ENCODE results near the gene MAGI2. TPM values are rescaled to one million over a fixed set of nuclear protein-coding genes. Genes with fewer than 3 reads are reported as not detected.
"Not testable (repeated sequence)": the region's sequence is repeated elsewhere in the genome, so short reads cannot be mapped to it uniquely, and the experiment has no call there.

MAGI2 gene
- total RNA-seq, 1 donor from 2014 or later: 5.8 TPM

DNA sequence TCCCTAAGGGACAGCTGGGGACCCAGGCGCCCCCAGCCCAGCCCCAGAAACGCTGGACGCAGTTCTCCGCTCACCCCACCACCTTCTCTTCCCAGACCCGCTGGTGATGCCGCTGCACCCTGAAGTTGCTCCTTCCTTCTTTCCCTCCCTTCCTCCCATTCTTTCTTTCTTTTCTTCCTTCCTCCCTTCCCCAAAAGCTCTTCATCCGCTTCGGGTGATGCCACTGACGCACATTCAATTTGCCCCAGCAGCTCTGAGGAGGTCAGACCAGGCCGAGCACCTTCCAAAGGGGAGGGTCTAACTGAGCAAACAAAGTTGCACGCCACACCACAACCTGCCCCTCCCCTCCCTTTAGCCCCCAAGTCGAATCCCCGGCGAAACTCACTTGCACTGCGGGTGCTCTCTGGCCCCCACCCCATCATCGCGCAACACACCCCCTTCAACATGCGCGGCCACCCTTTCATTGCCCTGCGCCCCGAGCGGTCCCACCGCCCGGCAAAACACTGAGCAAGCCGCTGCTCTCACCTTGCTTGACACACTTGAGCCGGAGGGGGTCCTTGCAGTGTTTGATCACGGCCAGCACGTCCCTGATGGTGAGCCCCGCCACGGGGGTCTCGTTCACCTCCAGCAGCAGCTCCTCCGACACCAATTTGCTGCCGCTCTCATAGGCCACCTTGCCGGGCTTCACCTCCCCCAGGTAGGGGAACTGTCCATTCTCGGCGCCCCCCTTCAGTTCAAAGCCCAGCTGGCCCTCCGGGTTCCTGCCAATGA is 787 bp downstream of the MAGI2 start:
- Mint-ChIP-seq H3K36me3 (ENCODE audit: low read depth) (peaks cover 1% of the 10 kb centered on the region), H3K27me3 (ENCODE audit: low read depth) (no peaks in the 10 kb centered on the region), H3K9me3 (ENCODE audit: low read depth) (no peaks in the 10 kb centered on the region), H3K27ac (ENCODE audit: unreplicated experiment) (peak overlapping the region; percentile 97), H3K4me1 (ENCODE audit: low read depth) (peaks cover 34% of the 10 kb centered on the region), H3K4me3 (ENCODE audit: unreplicated experiment) (peak overlapping the region; percentile 96)
- TF ChIP-seq, protein P1, sequence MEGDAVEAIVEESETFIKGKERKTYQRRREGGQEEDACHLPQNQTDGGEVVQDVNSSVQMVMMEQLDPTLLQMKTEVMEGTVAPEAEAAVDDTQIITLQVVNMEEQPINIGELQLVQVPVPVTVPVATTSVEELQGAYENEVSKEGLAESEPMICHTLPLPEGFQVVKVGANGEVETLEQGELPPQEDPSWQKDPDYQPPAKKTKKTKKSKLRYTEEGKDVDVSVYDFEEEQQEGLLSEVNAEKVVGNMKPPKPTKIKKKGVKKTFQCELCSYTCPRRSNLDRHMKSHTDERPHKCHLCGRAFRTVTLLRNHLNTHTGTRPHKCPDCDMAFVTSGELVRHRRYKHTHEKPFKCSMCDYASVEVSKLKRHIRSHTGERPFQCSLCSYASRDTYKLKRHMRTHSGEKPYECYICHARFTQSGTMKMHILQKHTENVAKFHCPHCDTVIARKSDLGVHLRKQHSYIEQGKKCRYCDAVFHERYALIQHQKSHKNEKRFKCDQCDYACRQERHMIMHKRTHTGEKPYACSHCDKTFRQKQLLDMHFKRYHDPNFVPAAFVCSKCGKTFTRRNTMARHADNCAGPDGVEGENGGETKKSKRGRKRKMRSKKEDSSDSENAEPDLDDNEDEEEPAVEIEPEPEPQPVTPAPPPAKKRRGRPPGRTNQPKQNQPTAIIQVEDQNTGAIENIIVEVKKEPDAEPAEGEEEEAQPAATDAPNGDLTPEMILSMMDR (IDR thresholded peaks at IDR 0.05): no peak
- DNase-seq (ENCODE audit: low spot score): peak; percentile 90

DNA sequence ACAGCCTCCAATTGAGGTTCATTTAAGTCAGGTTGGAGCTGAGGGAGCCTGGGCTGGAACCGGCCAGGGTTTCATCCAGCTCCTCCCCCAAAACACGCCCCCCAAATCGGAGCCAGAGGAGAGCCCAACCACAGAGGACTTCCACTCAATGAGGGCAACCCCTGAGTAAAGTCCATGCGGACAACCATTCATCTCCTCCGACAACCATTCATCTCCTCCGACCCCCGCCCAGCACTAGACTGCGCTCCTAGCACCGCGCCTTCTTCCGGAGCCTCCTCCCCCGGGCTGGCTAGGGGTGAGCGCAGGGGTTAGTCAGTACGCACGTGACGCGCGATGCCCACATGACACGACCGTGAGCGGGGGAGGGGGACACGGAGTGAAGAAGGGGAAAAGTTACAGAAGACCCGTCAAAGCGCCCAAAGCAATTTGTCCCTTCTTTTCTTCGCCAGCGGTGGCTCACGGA is 1.4 kb downstream of the MAGI2 start:
- TF ChIP-seq, protein P1 (IDR thresholded peaks at IDR 0.05): no peak
- peaks cover 28% of the 10 kb centered on the region for H3K4me1 Mint-ChIP-seq (ENCODE audit: low read depth)
- H3K27ac Mint-ChIP-seq (ENCODE audit: unreplicated experiment): peak overlapping the region; percentile 97
- H3K4me3 Mint-ChIP-seq (ENCODE audit: unreplicated experiment): peak overlapping the region; percentile 96
- DNase-seq (ENCODE audit: low spot score): peak; percentile 96
- no peaks in the 10 kb centered on the region for H3K9me3 Mint-ChIP-seq (ENCODE audit: low read depth)
- no peaks in the 10 kb centered on the region for H3K27me3 Mint-ChIP-seq (ENCODE audit: low read depth)
- no peaks in the 10 kb centered on the region for H3K36me3 Mint-ChIP-seq (ENCODE audit: low read depth)

DNA sequence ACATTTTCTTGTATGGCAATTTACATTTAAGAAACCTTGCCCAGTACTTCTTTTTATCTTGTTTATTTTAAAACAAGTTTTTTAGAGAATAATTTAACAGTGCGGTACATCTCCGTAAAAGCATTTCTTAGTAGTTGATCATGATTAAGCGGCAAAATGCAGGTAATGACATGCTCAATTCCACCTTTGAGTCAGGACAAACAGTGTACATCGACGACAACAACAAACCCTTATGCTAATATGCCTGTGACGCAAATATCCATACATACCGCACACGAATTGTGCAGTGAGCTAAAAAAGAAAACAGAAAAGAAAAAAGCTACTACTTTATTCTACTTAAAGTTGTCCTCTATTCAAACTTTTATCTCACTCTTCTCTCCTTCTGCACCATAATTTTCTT is 1.9 kb downstream of the MAGI2 start:
- no peaks in the 10 kb centered on the region for H3K27me3 Mint-ChIP-seq (ENCODE audit: low read depth)
- no peaks in the 10 kb centered on the region for H3K9me3 Mint-ChIP-seq (ENCODE audit: low read depth)
- DNase-seq (ENCODE audit: low spot score): no peak
- TF ChIP-seq, protein P1 (IDR thresholded peaks at IDR 0.05): no peak
- H3K27ac Mint-ChIP-seq (ENCODE audit: unreplicated experiment): peak overlapping the region; percentile 97
- H3K4me3 Mint-ChIP-seq (ENCODE audit: unreplicated experiment): peak overlapping the region; percentile 96
- H3K4me1 Mint-ChIP-seq (ENCODE audit: low read depth): peaks cover 24% of the 10 kb centered on the region
- H3K36me3 Mint-ChIP-seq (ENCODE audit: low read depth): no peaks in the 10 kb centered on the region

DNA sequence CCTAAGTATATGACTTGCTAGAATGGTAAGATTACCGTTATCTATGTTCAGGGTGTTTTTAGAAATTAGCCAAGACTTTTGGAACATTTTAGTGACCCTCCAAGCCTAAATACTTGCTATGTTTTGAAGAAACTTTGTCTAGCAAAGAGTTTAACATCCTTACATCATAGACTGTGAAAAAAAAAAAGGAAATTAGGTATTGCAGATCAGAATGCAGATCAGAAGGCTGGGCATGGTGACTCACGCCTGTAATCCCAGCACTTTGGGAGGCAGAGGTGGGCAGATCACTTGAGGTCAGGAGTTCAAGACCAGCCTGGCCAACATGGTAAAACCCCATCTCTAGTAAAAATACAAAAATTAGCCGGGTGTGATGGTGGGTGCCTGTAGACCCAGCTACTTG is 10.7 kb downstream of the MAGI2 start:
- not testable (repeated sequence) for H3K27ac Mint-ChIP-seq (ENCODE audit: unreplicated experiment); H3K9me3 Mint-ChIP-seq (ENCODE audit: low read depth); DNase-seq (ENCODE audit: low spot score); H3K4me1 Mint-ChIP-seq (ENCODE audit: low read depth); H3K27me3 Mint-ChIP-seq (ENCODE audit: low read depth); H3K36me3 Mint-ChIP-seq (ENCODE audit: low read depth); H3K4me3 Mint-ChIP-seq (ENCODE audit: unreplicated experiment)

DNA sequence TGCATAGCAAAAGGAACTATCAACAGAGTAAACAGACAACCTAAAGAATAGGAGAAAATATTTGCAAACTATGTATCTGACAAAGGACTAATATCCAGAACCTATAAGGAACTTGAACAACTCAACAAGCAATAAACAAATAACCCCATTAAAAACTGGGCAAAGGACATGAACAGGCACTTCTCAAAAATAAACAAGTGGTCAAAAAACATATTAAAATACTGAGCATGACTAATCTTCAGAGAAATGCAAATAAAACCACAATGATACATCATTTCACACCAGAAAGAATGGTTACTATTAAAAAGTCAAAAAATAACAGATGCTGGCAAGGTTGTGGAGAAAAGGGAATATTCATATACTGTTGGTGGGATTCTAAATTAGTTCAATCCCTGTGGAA is 17.1 kb downstream of the MAGI2 start:
- TF ChIP-seq, protein P1 (IDR thresholded peaks at IDR 0.05): no peak
- DNase-seq (ENCODE audit: low spot score): no peak

DNA sequence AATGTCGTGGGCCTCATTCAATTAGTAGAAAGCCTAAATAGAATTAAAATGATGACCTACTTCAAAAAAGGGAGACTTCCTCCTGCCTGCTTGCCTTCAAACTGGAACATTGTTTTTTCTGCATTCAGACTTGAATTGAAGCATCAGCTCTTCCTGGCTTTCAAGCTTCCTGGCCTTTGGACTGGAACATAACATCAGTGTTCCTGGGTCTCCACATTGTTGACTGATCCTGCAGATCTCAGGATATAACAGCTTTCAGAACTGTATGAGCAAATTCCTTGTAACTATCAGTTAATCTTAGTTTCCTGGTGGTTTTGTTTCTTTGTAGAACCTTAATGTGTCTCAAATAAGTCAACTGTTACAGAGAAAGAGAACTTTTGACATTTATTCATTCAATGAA is 18.6 kb downstream of the MAGI2 start:
- Mint-ChIP-seq H3K36me3 (ENCODE audit: low read depth) (no peaks in the 10 kb centered on the region), H3K4me1 (ENCODE audit: low read depth) (peaks cover 12% of the 10 kb centered on the region), H3K4me3 (ENCODE audit: unreplicated experiment) (no peak overlapping the region), H3K27ac (ENCODE audit: unreplicated experiment) (peak overlapping the region; percentile 77), H3K9me3 (ENCODE audit: low read depth) (peaks cover 2% of the 10 kb centered on the region), H3K27me3 (ENCODE audit: low read depth) (no peaks in the 10 kb centered on the region)
- DNase-seq (ENCODE audit: low spot score): no peak
- TF ChIP-seq, protein P1 (IDR thresholded peaks at IDR 0.05): no peak

More for the DNA sequence above, 17.1 kb downstream of the MAGI2 start:
- Mint-ChIP-seq H3K4me1 (ENCODE audit: low read depth) (peaks cover 12% of the 10 kb centered on the region), H3K36me3 (ENCODE audit: low read depth) (no peaks in the 10 kb centered on the region), H3K9me3 (ENCODE audit: low read depth) (peaks cover 2% of the 10 kb centered on the region), H3K27ac (ENCODE audit: unreplicated experiment) (no peak overlapping the region), H3K4me3 (ENCODE audit: unreplicated experiment) (no peak overlapping the region), H3K27me3 (ENCODE audit: low read depth) (no peaks in the 10 kb centered on the region)

Data from chondrocyte (in vitro differentiated cells).